ENCODE results near the gene RCBTB1.
"Not testable (repeated sequence)": the region's sequence is repeated elsewhere in the genome, so short reads cannot be mapped to it uniquely, and the experiment has no call there.

Gene RCBTB1

DNA sequence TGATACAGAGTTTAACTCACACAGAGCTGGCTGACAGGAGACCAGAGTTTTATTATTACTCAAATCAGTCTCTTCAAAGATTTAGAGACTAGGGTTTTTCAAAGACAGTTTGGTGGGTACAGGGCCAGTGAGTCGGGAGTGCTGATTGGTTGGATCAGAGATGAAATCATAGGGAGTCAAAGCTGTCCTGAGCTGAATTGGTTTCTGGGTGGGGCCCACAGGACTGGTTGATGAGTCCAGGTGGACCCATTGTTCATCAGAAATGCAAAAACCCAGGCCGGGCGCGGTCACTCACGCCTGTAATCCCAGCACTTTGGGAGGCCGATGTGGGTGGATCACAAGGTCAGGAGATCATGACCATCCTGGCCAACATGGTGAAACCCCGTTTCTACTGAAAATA is 17.3 kb upstream of the RCBTB1 start:
- not testable (repeated sequence) for DNase-seq

DNA sequence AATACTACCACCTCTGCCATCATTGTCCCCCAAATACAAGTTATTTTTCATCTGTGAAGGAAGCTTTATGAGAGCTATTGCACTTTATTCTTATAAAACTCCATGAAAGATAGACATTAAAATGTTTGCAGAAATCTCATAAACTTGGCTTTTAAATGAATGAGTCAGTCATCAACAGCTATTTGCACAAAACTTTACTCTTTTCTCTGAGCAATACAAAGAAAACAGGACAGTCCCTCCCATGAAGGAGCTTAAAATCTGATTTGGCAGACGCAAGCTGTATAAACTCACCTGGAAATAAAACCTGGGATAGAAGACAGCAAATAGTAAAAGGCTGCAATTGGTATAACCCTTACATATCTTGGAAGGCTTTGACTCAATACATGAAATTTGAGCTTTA is 16.6 kb upstream of the RCBTB1 start:
- no peak for DNase-seq

DNA sequence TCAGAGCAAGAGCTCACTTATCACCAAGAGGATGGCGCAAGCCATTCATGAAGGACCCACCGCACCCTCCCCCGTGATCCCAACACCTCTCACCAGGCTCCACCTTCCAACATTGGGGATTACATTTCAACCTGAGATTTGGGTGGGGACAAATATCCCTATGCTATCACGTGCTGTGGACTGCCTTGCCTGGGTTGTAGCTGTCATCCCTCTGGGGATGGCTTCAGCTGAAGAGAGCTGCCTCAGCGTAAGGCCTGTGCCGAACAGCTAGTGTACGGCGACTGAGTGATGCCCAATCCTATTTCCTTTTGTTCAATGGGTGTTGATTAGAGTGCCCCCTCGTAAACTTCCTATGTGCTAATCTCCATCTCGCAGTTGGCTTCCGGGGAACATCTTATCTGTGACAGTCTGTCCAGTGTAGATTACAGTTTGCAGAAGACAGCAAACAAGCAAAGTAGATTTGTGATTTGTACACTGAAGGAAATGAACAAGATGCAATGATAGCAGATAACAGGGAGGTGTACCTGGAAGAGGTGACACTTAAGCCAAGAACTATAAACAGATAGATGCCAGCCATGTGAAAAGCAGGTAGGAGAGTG is 11.8 kb upstream of the RCBTB1 start:
- DNase-seq: no peak

DNA sequence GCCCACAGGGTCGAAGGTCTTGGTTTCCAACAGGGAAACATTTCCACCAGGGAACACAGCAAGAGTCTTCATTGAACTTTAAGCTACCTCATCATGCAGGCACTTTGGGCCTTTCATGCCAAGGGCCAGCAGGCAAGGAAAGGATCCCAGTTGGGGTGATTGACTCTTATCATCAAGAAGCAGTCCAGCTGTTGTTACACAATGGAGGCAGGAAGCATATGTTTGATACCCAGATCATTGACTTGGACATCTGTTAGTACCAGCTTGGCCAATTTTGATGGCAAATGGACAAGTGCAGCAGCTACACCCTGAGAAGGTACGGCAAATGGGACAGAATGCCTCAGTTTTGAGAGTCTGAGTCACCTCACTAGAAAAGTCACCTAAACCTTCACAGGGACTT is 10.9 kb upstream of the RCBTB1 start:
- no peak for DNase-seq

DNA sequence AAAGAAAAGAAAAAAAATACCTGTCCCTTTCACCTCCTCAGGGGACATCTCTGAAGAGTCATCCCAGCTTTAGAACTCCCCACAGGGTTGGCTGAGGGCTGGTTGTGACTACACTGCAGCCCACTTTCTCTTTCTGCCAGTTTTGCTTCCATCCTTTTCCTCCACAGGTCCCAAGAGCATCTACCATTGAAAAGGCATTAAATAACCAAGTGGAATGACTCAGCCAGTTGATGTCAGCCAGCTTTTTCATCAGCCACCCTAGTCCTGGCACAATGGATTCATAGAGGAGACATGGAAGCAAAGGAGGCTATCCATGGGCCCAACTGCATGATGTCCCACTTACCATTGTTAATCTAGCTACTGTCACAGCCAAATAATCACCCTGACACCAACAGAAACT is 9.2 kb upstream of the RCBTB1 start:
- DNase-seq: no peak

DNA sequence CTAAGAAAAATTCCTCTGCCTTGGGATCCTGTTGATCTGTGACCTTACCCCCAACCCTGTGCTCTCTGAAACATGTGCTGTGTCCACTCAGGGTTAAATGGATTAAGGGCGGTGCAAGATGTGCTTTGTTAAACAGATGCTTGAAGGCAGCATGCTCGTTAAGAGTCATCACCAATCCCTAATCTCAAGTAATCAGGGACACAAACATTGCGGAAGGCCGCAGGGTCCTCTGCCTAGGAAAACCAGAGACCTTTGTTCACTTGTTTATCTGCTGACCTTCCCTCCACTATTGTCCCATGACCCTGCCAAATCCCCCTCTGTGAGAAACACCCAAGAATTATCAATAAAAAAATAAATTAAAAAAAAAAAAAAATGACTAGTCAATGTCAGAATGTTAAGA is 8.5 kb upstream of the RCBTB1 start:
- not testable (repeated sequence) for DNase-seq

DNA sequence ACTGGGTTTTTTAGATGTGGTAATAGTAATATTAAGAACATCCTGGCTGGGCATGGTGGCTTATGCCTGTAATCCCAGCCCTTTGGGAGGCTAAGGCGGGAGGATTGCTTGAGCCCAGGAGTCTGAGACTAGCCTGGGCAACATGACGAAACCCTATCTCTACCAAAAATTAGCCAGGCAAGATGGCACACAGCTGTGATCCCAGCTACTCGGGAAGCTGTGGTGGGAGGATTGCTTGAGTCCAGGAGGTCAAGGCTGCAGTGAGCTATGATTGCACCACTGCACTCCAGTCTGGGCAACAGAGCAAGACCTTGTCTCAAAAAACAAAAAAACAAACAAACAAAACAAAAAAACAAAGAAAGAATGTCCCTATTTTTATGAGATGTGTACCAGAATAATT is 5.4 kb upstream of the RCBTB1 start:
- DNase-seq: not testable (repeated sequence)

DNA sequence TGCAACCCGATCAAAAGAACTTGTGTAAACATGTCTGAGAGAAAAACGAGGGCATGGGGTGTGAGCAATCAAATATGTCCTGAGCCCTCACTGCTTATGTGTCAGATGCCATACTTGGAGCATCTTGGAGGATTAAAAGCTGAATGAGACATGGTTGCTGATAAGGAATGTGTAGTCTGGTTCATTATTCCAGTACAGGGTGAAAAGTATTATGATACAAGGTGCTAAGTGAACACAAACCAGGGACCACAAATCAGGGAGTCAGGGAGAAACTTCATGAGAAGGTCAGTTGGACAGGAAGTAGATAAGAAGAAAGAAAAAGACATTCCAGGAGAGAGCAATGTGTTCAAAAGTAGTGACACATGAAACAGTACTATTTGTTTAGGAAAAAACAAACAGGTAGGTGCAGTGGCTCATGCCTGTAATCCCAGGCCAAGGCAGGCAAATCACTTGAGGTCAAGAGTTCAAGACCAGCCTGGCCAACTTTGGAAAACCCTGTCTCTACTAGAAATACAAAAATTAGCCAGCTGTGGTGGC is 2.0 kb upstream of the RCBTB1 start:
- no peak for DNase-seq

DNA sequence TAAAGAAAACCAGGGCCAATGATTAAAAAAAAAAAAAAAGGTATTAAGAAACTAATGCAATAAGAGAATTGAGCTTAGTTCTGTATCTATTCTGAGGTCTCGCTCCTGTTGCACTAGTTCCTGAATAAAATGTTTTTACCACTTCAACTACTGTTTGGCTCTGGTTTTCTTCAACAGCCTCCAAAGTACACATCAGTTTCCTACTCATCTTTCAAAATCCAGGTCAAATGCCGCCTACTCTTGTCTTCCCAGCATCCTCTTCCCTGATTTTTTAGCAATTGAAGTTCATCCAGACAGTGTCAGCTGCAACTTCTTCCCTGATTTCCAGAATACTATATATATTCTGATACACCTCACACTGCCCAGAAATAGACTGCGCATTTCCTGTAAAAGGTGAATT is 1.4 kb upstream of the RCBTB1 start:
- DNase-seq: no peak

DNA sequence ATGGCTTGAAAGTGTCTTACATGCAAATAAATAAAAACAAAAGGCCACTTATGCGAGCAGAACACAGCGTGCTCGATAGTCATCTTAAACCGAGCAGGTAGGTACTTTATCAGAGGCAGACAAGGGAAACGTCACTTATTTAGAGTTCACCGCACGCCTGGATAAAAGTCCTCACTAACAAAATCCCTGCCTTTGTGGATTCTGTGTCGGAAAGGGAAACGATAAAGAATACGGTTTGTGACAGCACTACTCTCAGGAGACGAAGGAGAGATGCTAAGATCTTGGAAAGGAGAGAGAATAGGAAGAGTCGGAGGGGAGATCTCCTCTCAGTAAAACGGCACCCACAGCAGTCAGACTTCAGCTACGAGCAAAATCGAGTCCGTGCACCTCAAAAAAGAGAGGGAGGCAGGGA is 581 bp downstream of the RCBTB1 start:
- DNase-seq: peak; percentile 13

DNA sequence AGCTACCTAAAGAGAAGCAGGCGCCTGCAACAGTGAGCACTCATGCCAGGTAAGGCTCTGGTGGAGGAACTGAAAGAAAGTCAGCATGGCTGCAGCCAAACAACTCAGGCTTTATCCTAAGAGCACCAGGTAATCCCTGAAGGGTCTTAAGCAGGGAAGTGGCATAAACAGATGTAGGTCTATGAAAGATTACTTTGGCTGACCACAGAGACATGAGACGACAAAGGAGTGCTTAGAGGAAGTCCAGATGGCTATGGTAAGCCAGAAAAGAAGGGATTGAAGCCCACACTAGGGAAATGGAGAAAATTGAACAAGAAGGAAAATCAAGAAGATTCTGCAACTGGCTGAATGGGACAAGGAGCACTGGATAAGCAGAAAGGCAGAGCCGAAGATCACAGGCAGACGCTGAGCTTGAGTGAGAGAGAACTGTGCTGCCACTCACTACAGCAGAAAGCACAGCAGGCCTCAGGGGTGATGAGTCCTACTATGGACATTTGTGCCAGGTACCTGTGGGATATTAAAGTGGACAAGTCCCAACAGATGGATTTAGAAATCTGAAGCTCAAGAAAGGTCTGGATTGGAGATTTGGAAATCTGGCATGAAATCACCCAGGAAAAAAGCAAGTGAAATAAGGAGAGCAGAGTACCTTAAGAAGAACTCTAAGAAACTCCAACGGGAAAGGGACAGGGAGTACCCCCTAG is 4.2 kb downstream of the RCBTB1 start:
- DNase-seq: no peak

DNA sequence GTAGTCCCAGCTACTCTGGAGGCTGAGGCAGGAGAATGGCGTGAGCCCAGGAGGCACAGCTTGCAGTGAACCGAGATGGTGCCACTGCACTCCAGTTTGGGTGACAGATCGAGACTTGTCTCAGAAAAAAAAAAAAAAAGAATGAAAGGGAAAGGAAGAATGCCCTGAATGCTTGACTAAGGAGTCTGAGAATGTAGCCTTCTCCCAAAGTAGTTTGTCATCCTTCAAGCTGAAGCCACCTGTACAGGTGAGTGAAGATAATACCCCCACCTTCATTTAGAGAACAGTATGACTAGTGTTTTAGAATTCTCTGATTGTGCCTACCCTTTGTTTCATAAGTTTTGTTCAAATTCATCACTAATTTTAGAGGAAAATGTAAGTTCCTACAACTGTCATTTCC is 5.9 kb downstream of the RCBTB1 start:
- DNase-seq: no peak

DNA sequence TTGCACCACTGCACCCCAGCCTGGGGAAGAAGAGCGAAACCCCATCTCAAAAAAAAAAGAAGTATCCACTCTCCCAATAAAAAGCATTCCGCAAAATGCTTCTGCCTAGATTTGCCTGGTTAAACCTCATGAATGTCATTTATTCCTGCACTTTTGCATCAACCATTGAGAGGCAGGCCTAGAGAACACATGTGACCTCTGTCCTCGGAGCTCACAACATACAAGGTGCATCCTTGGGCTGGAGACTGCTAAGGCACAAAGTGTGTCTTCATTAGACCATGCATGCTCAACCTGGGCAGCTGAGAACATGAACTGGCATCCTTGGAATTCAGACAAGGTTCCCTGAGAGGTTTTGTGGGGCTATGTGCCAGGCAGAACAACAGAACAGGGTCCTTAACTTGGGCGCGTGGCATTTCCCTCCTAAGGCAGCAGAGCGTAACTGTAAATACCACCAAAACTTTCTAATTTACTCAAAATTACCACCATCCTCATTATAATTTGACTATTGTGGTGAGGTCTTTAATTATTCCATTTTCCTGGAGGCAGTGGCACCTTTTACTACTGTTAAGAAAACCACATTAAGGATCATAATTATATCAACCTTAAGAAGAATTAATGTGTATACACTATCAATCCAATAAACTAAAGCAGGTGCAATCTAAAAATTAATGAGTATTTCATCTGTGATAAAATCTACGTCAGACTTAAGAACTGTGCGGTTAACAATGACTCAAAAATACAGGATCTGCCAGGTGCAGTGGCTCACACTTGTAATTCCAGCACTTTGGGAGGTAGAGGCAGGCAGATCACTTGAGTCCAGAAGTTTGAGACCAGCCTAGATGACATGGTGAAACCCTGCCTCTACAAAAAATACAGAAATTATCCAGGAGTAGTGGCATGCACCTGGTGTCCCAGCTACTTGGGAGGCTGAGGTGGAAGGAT is 13.8 kb downstream of the RCBTB1 start:
- no peak for DNase-seq

DNA sequence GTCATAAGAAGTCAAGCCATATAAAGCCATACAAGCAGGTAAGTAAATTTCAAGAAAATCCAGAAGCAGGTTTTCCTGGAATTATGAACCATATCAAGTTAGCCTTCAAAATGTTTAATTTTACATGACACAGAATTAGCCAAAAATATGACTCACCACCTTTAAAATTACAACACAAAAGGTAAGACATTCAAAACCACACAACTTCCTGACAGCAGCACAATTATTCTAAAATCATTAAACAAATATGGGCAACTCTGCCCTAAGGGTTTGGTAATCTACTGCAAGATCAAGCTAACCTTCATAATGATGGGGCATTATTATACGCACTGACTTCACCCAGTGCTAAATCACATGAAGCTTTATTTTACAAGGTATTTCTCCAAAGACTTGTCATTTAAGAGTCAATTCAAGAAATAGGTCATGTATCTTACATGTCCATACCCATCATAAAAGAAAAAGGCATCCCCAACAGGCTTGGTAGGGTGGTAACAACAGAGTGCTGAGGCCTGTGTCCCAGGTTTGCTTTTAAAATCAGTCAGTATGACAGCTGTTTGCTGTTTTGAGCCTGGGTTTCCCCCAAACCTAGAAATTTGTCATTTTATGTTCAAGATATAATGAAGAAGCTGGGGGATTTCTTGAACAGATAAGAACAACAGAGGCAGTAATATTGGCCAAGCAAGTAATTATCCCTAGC is 15.2 kb downstream of the RCBTB1 start:
- no peak for DNase-seq

DNA sequence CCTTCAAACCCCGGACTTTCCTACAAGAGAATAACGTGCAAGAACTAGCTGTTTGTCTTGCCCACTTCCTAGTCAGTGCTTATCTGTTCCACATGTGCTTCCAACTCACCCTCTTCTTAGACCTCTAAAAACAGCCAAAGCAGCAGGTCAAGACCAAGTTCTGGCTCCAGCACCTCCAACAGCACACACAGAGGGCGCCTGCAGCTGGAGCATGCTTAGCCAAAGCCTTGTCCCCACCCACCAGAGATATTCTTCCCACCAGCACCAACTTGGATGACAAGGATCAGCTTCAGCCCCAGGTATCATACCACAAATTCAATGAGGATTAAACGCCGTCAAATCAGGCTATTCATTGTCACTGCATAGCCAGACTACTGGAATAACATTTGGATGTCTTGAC is 17.9 kb downstream of the RCBTB1 start:
- no peak for DNase-seq

DNA sequence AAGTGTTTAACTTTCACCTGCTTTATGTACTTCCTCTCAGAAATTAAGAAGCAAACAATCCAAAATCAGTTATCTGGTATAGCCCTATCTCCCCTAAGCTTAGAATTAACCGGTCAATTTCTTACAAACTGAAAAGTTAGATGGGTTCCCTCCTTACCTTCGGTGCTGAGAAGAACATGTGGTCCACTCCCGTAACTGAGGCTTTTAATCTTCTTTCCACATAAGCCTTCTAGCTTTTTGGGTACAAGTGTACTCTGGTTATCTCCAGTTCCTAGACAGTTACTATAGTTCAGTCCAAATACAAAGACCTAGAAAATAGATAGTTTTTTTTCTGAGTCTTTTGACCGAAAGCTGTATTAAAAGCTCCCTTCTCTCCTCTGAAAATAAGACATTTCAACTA is 18.9 kb downstream of the RCBTB1 start:
- DNase-seq: no peak

DNA sequence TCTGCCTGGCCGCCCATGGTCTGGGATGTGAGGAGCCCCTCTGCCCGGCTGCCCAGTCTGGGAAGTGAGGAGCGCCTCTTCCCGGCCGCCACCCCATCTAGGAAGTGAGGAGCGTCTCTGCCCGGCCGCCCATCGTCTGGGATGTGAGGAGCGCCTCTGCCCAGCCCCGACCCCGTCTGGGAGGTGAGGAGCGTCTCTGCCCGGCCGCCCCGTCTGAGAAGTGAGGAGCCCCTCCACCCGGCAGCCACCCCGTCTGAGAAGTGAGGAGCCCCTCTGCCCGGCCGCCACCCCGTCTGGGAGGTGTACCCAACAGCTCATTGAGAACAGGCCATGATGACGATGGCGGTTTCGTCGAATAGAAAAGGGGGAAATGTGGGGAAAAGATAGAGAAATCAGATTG is 19.9 kb downstream of the RCBTB1 start:
- not testable (repeated sequence) for DNase-seq

DNA sequence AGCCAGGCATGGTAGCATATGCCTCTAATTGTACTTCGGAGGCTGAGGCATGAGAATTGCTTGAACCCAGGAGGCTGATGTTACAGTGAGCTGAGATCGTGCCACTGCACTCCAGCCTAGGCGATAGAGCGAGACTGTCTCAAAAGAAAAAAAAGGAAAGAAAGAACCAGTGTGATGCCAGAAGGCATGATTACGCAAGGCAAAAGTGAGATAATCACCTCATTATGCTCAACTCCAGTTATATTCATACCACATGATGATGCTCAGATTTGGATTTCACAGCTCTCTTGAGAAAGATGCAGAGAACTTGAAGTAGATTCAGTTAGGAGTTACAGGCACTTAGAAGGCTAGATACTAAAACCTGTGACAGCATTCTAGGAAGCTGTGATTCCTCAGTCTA is 21.8 kb downstream of the RCBTB1 start:
- DNase-seq: no peak

DNA sequence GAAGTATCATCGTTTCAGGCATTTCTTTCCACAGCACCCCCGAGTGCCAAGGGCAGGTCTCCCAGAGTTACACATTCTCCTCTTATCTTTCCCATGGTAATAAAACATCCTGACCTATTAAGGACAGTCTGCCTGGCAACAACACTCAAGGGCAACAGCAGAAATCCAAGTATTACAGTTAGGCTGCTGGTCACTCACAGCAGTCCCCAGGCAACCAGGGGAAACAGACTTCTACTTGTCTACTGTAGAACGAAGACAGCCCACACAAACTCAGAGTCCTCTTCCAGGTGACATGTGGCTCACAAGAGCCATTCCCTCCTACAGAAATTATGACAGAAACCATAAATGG is 24.3 kb downstream of the RCBTB1 start:
- DNase-seq: no peak

DNA sequence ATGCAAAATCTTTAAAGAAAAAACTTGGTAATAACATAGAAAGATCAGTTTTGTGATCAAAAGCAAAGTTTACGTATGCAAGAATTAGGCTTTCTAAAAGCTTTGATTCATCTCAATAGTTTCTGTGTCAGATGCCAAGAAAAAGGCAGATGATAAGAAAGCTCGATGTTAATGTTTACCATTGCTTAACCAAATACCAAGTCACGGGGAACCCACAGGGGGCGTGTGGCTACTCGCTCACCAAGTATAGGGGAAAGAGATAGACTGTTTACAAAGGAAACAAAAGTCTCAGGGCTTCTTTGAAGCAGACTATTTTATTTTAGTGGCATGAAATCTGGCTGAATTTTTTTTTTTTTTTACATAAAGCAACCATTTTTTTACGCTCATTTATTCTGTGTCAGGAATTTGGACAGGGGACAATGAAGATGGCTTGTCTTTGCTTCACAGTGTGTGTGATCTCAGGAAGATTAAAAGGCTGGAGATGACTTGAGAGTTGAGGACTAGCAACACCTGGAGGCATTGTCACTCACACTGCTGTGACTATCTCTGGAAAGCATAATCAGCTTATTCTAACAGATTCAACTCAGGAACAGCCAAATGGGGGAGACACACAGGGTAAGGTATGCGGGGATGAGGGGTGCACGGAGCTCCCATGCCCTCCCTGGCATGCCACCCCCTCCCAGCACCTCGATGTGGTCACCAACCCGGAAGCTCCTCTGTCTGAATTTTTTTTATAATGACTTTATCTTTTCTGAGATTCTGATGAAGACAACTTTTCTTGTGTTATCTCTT is 24.9 kb downstream of the RCBTB1 start:
- peak; percentile 37 for DNase-seq

DNA sequence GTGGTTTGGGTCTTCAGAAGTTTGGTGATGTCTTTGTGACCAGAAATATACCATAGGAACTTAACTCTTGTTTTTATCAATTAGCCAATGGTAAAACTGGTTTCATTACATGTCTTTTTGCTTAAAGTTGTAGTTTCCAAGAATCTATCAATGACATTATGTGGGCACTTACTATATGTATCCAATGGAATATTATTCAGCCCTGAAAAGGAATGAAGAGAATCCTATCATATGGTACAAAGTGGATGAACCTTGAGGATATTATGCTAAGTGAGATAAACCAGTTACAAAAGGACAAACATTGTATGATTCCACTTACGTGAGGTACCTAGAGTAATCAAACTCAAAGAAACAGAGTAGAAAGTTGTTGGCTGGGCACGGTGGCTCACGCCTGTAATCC is 26.4 kb downstream of the RCBTB1 start:
- no peak for DNase-seq

DNA sequence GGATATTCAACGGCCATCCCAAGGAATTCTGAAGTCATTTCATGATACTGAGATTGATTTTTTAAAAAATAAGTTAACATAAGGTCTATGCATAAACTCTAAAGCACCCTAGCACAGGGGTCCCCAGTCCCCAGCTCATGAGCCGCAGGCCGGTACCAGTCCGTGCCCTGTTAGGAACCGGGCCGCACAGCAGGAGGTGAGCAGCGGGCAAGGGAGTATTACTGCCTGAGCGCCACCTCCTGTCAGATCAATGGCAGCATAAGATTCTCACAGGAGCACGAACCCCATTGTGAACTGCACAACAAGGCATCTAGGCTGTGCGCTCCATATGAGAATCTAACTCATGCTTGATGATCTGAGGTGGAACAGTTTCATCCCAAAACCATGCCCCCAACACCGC is 31.0 kb downstream of the RCBTB1 start:
- no peak for DNase-seq
